SK-N-SH (cell line): ENCODE data around the gene F7. TPM values are rescaled to one million over a fixed set of nuclear protein-coding genes. Genes with fewer than 3 reads are reported as not detected.

Source experiments
- CTCF ChIA-PET: fragments of 300-600, 350-600 bp; formaldehyde crosslinking; extraction: SDS; loops from one replicate; lab custom pipeline; 2021; lab: Yijun Ruan, JAX
- POLR2A ChIA-PET: fragments of 350-600 bp; sonication (Branson Sonifier 250); formaldehyde crosslinking; extraction: SDS; loops from one replicate; lab custom pipeline; 2020; ENCODE audit warnings: antibody characterized with exemption, inconsistent platforms; lab: Yijun Ruan, JAX
- DNase-seq: peaks from one replicate; pipeline ENCODE4 v3.0.0; 2012
- H2AFZ ChIP-seq: fragments of 200-600 bp; sonication (generic); 2 replicates; pipeline ENCODE4 v1.8.1; 2016; ENCODE audit warnings: antibody characterized with exemption, mild to moderate bottlenecking, low read depth
- H3F3A ChIP-seq: fragments of 200-600 bp; sonication (generic); replicated peaks from 2 replicates; pipeline ENCODE3; 2016; ENCODE audit warnings: antibody characterized with exemption, mild to moderate bottlenecking; ENCODE audit not compliant: insufficient read depth
- H3K27ac ChIP-seq, 2 experiments: fragments of 200-500 bp in 1 of 2; fragments of 200-600 bp in 1 of 2; sonication (Bioruptor generic) in 1 of 2; sonication (generic), shearing (Covaris generic) in 1 of 2; 2 replicates each; pipeline versions ENCODE4 v1.5.1 to v1.6.1; 2014 to 2016; ENCODE audit warnings: low read depth in 2 of 2, inconsistent platforms in 1 of 2, low read length in 1 of 2, mild to moderate bottlenecking in 1 of 2, mixed read lengths in 1 of 2
- H3K27me3 ChIP-seq: fragments of 200-600 bp; sonication (generic), shearing (Covaris generic); 2 replicates; pipeline ENCODE4 v1.6.1; 2016; ENCODE audit warnings: mixed run types; ENCODE audit not compliant: insufficient read depth
- H3K36me3 ChIP-seq, 2 experiments: fragments of 200-500 bp in 1 of 2; fragments of 200-600 bp in 1 of 2; sonication (Bioruptor generic) in 1 of 2; sonication (generic) in 1 of 2; replicated peaks in 1 of 2; 2 replicates each; pipeline versions ENCODE3 to v1.5.1; 2014 to 2016; ENCODE audit warnings: low read length in 1 of 2, mild to moderate bottlenecking in 1 of 2; ENCODE audit not compliant: insufficient read depth in 2 of 2, control insufficient read depth in 1 of 2
- H3K4me1 ChIP-seq, 2 experiments: fragments of 200-500 bp in 1 of 2; fragments of 200-600 bp in 1 of 2; sonication (Bioruptor generic) in 1 of 2; sonication (generic), shearing (Covaris generic) in 1 of 2; 2 replicates each; pipeline versions ENCODE4 v1.5.1 to v1.6.1; 2014 to 2016; ENCODE audit warnings: low read depth in 1 of 2, low read length in 1 of 2, mixed run types in 1 of 2; ENCODE audit not compliant: insufficient read depth in 2 of 2, control insufficient read depth in 1 of 2
- H3K4me2 ChIP-seq: fragments of 200-600 bp; sonication (generic), shearing (Covaris generic); 2 replicates; pipeline ENCODE4 v1.6.1; 2017; ENCODE audit warnings: mixed run types
- H3K4me3 ChIP-seq, 2 experiments: fragments of 200-500 bp in 1 of 2; fragments of 200-600 bp in 1 of 2; sonication (Bioruptor generic) in 1 of 2; sonication (generic), shearing (Covaris generic) in 1 of 2; 2 replicates each; pipeline versions ENCODE4 v1.5.1 to v1.8.1; 2014 to 2016; ENCODE audit warnings: low read depth in 2 of 2, inconsistent platforms in 1 of 2, low read length in 1 of 2, mild to moderate bottlenecking in 1 of 2, mixed read lengths in 1 of 2, moderate library complexity in 1 of 2
- H3K79me2 ChIP-seq: fragments of 200-600 bp; sonication (generic); 2 replicates; pipeline ENCODE4 v1.8.1; 2017; ENCODE audit warnings: mild to moderate bottlenecking; ENCODE audit not compliant: insufficient read depth
- H3K9ac ChIP-seq: fragments of 200-600 bp; sonication (generic); 2 replicates; pipeline ENCODE4 v1.6.1; 2017; ENCODE audit warnings: mixed run types
- H3K9me2 ChIP-seq: fragments of 200-600 bp; sonication (generic); 2 replicates; pipeline ENCODE4 v1.6.1; 2017; ENCODE audit warnings: mixed run types
- H3K9me3 ChIP-seq: fragments of 200-600 bp; sonication (generic); 2 replicates; pipeline ENCODE4 v1.6.1; 2017; ENCODE audit warnings: mixed run types, mild to moderate bottlenecking, moderate library complexity
- H4K20me1 ChIP-seq: fragments of 200-600 bp; sonication (generic); 2 replicates; pipeline ENCODE4 v1.6.1; 2017; ENCODE audit warnings: mild to moderate bottlenecking, mixed run types; ENCODE audit not compliant: insufficient read depth
- CHD2 ChIP-seq: fragments of 150-350 bp; IDR thresholded peaks from 2 replicates; pipeline ENCODE4 v1.6.1; 2018; ENCODE audit warnings: low read length; ENCODE audit not compliant: partially characterized antibody
- CTCF ChIP-seq: fragments of 200-600 bp; sonication (generic); IDR thresholded peaks from 2 replicates; pipeline ENCODE4 v1.6.1; 2017; ENCODE audit warnings: antibody characterized with exemption, mild to moderate bottlenecking, moderate library complexity
- ELF1 ChIP-seq: IDR thresholded peaks from 2 replicates; pipeline ENCODE4 v1.4.0; 2012
- EZH2phosphoT487 ChIP-seq: fragments of 200-600 bp; sonication (generic); IDR thresholded peaks from 2 replicates; pipeline ENCODE4 v1.6.1; 2017; ENCODE audit warnings: low read depth, mixed run types, mild to moderate bottlenecking, antibody characterized with exemption, moderate library complexity, borderline replicate concordance
- FOSL2 ChIP-seq: IDR thresholded peaks from 2 replicates; pipeline ENCODE4 v1.4.0; 2012; ENCODE audit warnings: low read depth, mild to moderate bottlenecking, moderate library complexity, borderline replicate concordance
- FOXJ3 ChIP-seq: sonication (generic); formaldehyde crosslinking; IDR thresholded peaks from 2 replicates; pipeline ENCODE4 v1.5.1; 2020; ENCODE audit warnings: mild to moderate bottlenecking, missing genetic modification reagents
- FOXM1 ChIP-seq: IDR thresholded peaks from 2 replicates; pipeline ENCODE4 v1.4.0; 2012; ENCODE audit warnings: low read depth, mild to moderate bottlenecking
- GABPA ChIP-seq: IDR thresholded peaks from 2 replicates; pipeline ENCODE4 v1.4.0; 2012; ENCODE audit warnings: low read depth, mild to moderate bottlenecking
- GATA2 ChIP-seq: sonication (generic); formaldehyde crosslinking; IDR thresholded peaks from 2 replicates; pipeline ENCODE4 v1.5.0; 2020; ENCODE audit warnings: mild to moderate bottlenecking, missing genetic modification reagents
- MXI1 ChIP-seq: IDR thresholded peaks from 2 replicates; pipeline ENCODE4 v1.6.1; 2012; ENCODE audit warnings: mild to moderate bottlenecking, low read depth, low read length, improper control_type of control experiment
- NFIC ChIP-seq: IDR thresholded peaks from 2 replicates; pipeline ENCODE4 v1.4.0; 2012; ENCODE audit warnings: borderline replicate concordance
- PBX3 ChIP-seq: IDR thresholded peaks from 2 replicates; pipeline ENCODE4; 2012
- POLR2AphosphoS5 ChIP-seq: IDR thresholded peaks from 2 replicates; pipeline ENCODE4 v1.6.1; 2012; ENCODE audit warnings: low read depth, low read length
- RAD21 ChIP-seq: IDR thresholded peaks from 2 replicates; pipeline ENCODE4 v1.6.1; 2012; ENCODE audit warnings: mild to moderate bottlenecking, low read length
- RFX5 ChIP-seq: IDR thresholded peaks from 2 replicates; pipeline ENCODE4 v1.6.1; 2012; ENCODE audit warnings: mild to moderate bottlenecking, improper control_type of control experiment, low read length
- RXRA ChIP-seq: IDR thresholded peaks from 2 replicates; pipeline ENCODE4 v1.4.0; 2012; ENCODE audit warnings: low read depth, mild to moderate bottlenecking, borderline replicate concordance
- TEAD4 ChIP-seq: IDR thresholded peaks from 2 replicates; pipeline ENCODE4 v1.4.0; 2012; ENCODE audit warnings: mild to moderate bottlenecking, borderline replicate concordance; ENCODE audit not compliant: insufficient read depth
- USF1 ChIP-seq: IDR thresholded peaks from 2 replicates; pipeline ENCODE4 v1.4.0; 2012; ENCODE audit warnings: low read depth, borderline replicate concordance
- USF2 ChIP-seq: fragments of 150-350 bp; IDR thresholded peaks from 2 replicates; pipeline ENCODE4 v1.6.1; 2017; ENCODE audit warnings: antibody characterized with exemption, low read length, low read depth, borderline replicate concordance
- ZBTB33 ChIP-seq: IDR thresholded peaks from 2 replicates; pipeline ENCODE4 v1.4.0; 2012; ENCODE audit warnings: low read depth, borderline replicate concordance
- WGBS: methylation state at CpG from one replicate; pipeline ENCODE4 v1.1.6; 2017; ENCODE audit warnings: low lambda C conversion rate; 5-methylcytosine and 5-hydroxymethylcytosine counted together
- polyA plus RNA-seq, 3 experiments: library from polyadenylated mRNA; depleted of rRNA; stranded (reverse); fragments of >200 nt; gene quantifications; 2 replicates each; pipeline ENCODE4 v1.2.3, GENCODE V29; 2012

The F7 gene
- polyA plus RNA-seq, 1 of the 3 experiments (the other 2 are of a cell fraction) = not detected

- no peak for TF ChIP-seq GABPA
- no peak for TF ChIP-seq ZBTB33
- no peak for TF ChIP-seq CHD2
- TF ChIP-seq POLR2AphosphoS5 = no peak
- TF ChIP-seq FOSL2 = no peak
- TF ChIP-seq USF1 = no peak
- TF ChIP-seq RFX5 = no peak
- TF ChIP-seq EZH2phosphoT487 = no peak
- TF ChIP-seq ELF1 = no peak
- TF ChIP-seq NFIC = no peak
- no peak for TF ChIP-seq GATA2 (CRISPR knock-in tag)
- TF ChIP-seq MXI1 = no peak
- TF ChIP-seq CTCF = no peak
- TF ChIP-seq RAD21 = no peak
- no peak for TF ChIP-seq RXRA
- TF ChIP-seq PBX3 = no peak
- TF ChIP-seq FOXJ3 (CRISPR knock-in tag) = no peak
- TF ChIP-seq USF2 = no peak
- TF ChIP-seq TEAD4 = no peak
- no peak for TF ChIP-seq FOXM1
- Histone ChIP-seq H3K9me3 (no peaks in the 10 kb centered on the region), H4K20me1 (no peaks in the 10 kb centered on the region), H3K36me3 (no peaks in the 10 kb centered on the region), H3K79me2 (no peaks in the 10 kb centered on the region), H3K27me3 (no peaks in the 10 kb centered on the region), H3F3A (no peaks in the 10 kb centered on the region), H3K4me2 (no peak overlapping the region), H3K27ac (no peak overlapping the region), H3K4me1 (peaks cover 0 to 4% of the 10 kb centered on the region in 2 experiments; a peak in 1 of 4 replicates), H3K4me3 (no peak overlapping the region), H2AFZ (no peak overlapping the region), H3K9ac (no peak overlapping the region), H3K9me2 (no peaks in the 10 kb centered on the region)
- WGBS = 64% methylated on average over 11 of the region's 18 CpGs
- POLR2A ChIA-PET = interaction anchor here (1.3 kb wide), 1 partner anchor 14 kb away, joined by 3 read pairs; no protein-coding TSS in a partner anchor
- DNase-seq = no peak
- CTCF ChIA-PET = interaction anchor here (1.1 kb wide), 1 partner anchor 20 kb away, joined by 3 read pairs; no protein-coding TSS in a partner anchor
Observed at GRCh38 chr13:113080361-113080831, 25.2 kb upstream of the F7 start.
